OCI-LY7 (cell line): ENCODE measurements around the gene SLC25A17. TPM values are rescaled to one million over a fixed set of nuclear protein-coding genes. Genes with fewer than 3 reads are reported as not detected.

Experiments used
- BruUV-seq: library from RNA; stranded (reverse); fragments of 400-500 nt; replicated peaks from 2 replicates; lab custom pipeline; 2021; lab: Mats Ljungman, UMichigan
- CTCF ChIA-PET: fragments of 300-600 bp; sonication (Branson Sonifier 250); formaldehyde crosslinking; loops from one replicate; lab custom pipeline; 2022; ENCODE audit warnings: antibody characterized with exemption; ENCODE audit not compliant: unreplicated experiment; lab: Charles Lee
- POLR2A ChIA-PET: fragments of 300-600 bp; sonication (Branson Sonifier 250); formaldehyde crosslinking; loops from one replicate; lab custom pipeline; 2022; ENCODE audit warnings: antibody characterized with exemption; lab: Charles Lee
- DNase-seq: peaks from one replicate; pipeline ENCODE4 v3.0.0-alpha.2; 2015; ENCODE audit warnings: low spot score
- H2AFZ ChIP-seq: fragments of 200-600 bp; sonication (generic), shearing (Covaris generic); 2 replicates; pipeline ENCODE4 v1.6.1; 2014; ENCODE audit warnings: mild to moderate bottlenecking, antibody characterized with exemption, low read length, moderate library complexity
- H3K27ac ChIP-seq: fragments of 200-600 bp; sonication (generic); 2 replicates; pipeline ENCODE4 v1.5.1; 2014; ENCODE audit warnings: mixed run types, low read depth, mild to moderate bottlenecking, moderate library complexity, low read length, inconsistent platforms; ENCODE audit not compliant: poor library complexity, severe bottlenecking
- H3K36me3 ChIP-seq: fragments of 200-600 bp; sonication (generic); 2 replicates; pipeline ENCODE4 v1.6.1; 2014; ENCODE audit warnings: mild to moderate bottlenecking, antibody characterized with exemption, low read length, moderate library complexity, mixed read lengths; ENCODE audit not compliant: insufficient read depth
- H3K4me1 ChIP-seq: fragments of 200-600 bp; sonication (generic); 2 replicates; pipeline ENCODE4 v1.5.1; 2014; ENCODE audit warnings: mild to moderate bottlenecking, low read length; ENCODE audit not compliant: insufficient read depth, poor library complexity, severe bottlenecking
- H3K4me2 ChIP-seq: fragments of 200-600 bp; sonication (generic); 2 replicates; pipeline ENCODE4 v1.6.1; 2014; ENCODE audit warnings: mild to moderate bottlenecking, low read length
- H3K4me3 ChIP-seq: fragments of 200-600 bp; sonication (generic); 2 replicates; pipeline ENCODE4 v1.5.1; 2014; ENCODE audit warnings: mild to moderate bottlenecking, low read depth, low read length; ENCODE audit not compliant: poor library complexity, severe bottlenecking
- H3K79me2 ChIP-seq: fragments of 200-600 bp; sonication (generic); 2 replicates; pipeline ENCODE4 v1.6.1; 2016; ENCODE audit warnings: low read depth, mild to moderate bottlenecking, low read length, moderate library complexity, mixed read lengths; ENCODE audit not compliant: insufficient read depth
- H3K9me2 ChIP-seq: fragments of 200-600 bp; sonication (generic); 2 replicates; pipeline ENCODE4 v1.6.1; 2016; ENCODE audit warnings: mild to moderate bottlenecking, low read length, mixed read lengths; ENCODE audit not compliant: insufficient read depth
- H3K9me3 ChIP-seq: fragments of 200-600 bp; sonication (generic); 2 replicates; pipeline ENCODE4 v1.6.1; 2014; ENCODE audit warnings: mild to moderate bottlenecking, mixed run types, low read length, mixed read lengths
- H4K20me1 ChIP-seq: fragments of 200-600 bp; sonication (generic); 2 replicates; pipeline ENCODE4 v1.6.1; 2014; ENCODE audit warnings: mild to moderate bottlenecking, antibody characterized with exemption, low read length, moderate library complexity, mixed read lengths; ENCODE audit not compliant: insufficient read depth
- CTCF ChIP-seq: fragments of 200-600 bp; sonication (generic); conservative IDR thresholded peaks from 2 replicates; pipeline ENCODE4 v1.5.1; 2014; ENCODE audit warnings: mild to moderate bottlenecking, antibody characterized with exemption, low read length, moderate library complexity, mixed read lengths
- EZH2phosphoT487 ChIP-seq: fragments of 200-600 bp; sonication (generic); IDR thresholded peaks from 2 replicates; pipeline ENCODE4 v1.6.1; 2018; ENCODE audit warnings: low read depth, borderline replicate concordance, mild to moderate bottlenecking, mixed run types, antibody characterized with exemption, low read length, moderate library complexity, mixed read lengths
- intact Hi-C: fragments of 100-400 bp; cut with micrococcal nuclease; formaldehyde crosslinking; loops from one replicate; pipeline ENCODE4 v1.10.0; 2022; ENCODE audit not compliant: unreplicated experiment
- total RNA-seq, 2 experiments: library from RNA; depleted of rRNA in 1 of 2; stranded (reverse); fragments of >200 nt in 1 of 2; shearing (Covaris generic) in 1 of 2; gene quantifications; 2 replicates each; pipeline ENCODE4 v1.2.3, GENCODE V29; 2014 to 2022

The SLC25A17 gene
- total RNA-seq, 2 experiments from 2014 or later: 25.9 to 37.9 TPM

GRCh38 chr22:40857309-40857855, 38.2 kb upstream of the SLC25A17 start:
- H2AFZ ChIP-seq: peak overlapping the region; percentile 87
- H3K9me3 ChIP-seq: no peaks in the 10 kb centered on the region
- ChIA-PET CTCF (interaction anchor here (0.6 to 1.1 kb wide), 2 partner anchors 10 to 133 kb away, joined by 3 read pairs; no protein-coding TSS in a partner anchor), POLR2A (interaction anchor here (0.9 to 2.4 kb wide), 7 partner anchors 10 to 52 kb away, joined by 3 to 12 read pairs (median 3); no protein-coding TSS in a partner anchor)
- peak overlapping the region; percentile 95 for H3K4me3 ChIP-seq
- intact Hi-C loops: loop anchor here (2.0 to 5.0 kb wide), 3 partner anchors 39 to 339 kb away; partner anchors contain the start of genes EP300 and SLC25A17
- peak overlapping the region; percentile 85 for H3K27ac ChIP-seq
- no peaks in the 10 kb centered on the region for H3K9me2 ChIP-seq
- H3K4me1 ChIP-seq: peaks cover 38% of the 10 kb centered on the region
- TSS peak; percentile 71 for BruUV-seq
- H3K4me2 ChIP-seq: peak overlapping the region; percentile 90
- TF ChIP-seq CTCF (no peak), EZH2phosphoT487 (no peak)
- peaks cover 87% of the 10 kb centered on the region for H3K79me2 ChIP-seq
- DNase-seq: no peak
- peaks cover 44% of the 10 kb centered on the region for H3K36me3 ChIP-seq
- H4K20me1 ChIP-seq: peaks cover 30% of the 10 kb centered on the region

- Histone ChIP-seq H3K4me3 (peak within 1 kb of the TSS; percentile 95), H2AFZ (peak within 1 kb of the TSS; percentile 87), H3K4me2 (peak within 1 kb of the TSS; percentile 90), H3K79me2 (peaks cover 93% of the 10 kb centered on the region), H4K20me1 (peaks cover 35% of the 10 kb centered on the region), H3K27ac (peak within 1 kb of the TSS; percentile 85), H3K9me2 (no peaks in the 10 kb centered on the region), H3K9me3 (no peaks in the 10 kb centered on the region), H3K4me1 (peaks cover 39% of the 10 kb centered on the region), H3K36me3 (peaks cover 44% of the 10 kb centered on the region)
- ChIA-PET CTCF (interaction anchor here (0.6 to 1.1 kb wide), 3 partner anchors 10 to 1457 kb away, joined by 3 to 5 read pairs (median 3); partner anchors contain the start of gene TAB1), POLR2A (interaction anchor here (0.6 to 2.4 kb wide), 8 partner anchors 10 to 443 kb away, joined by 3 to 12 read pairs (median 4); no protein-coding TSS in a partner anchor)
- BruUV-seq: no TSS peak
- intact Hi-C loops: loop anchor here (2.0 to 5.0 kb wide), 3 partner anchors 38 to 340 kb away; partner anchors contain the start of genes EP300 and SLC25A17
- TF ChIP-seq EZH2phosphoT487 (no peak), CTCF (peak; percentile 57; the same call in 1 of the 2 replicates)
- peak; percentile 96 for DNase-seq
Measured at GRCh38 chr22:40856513-40857308, 37.6 kb upstream of the SLC25A17 start, which contains the start of the genes ST13 and XPNPEP3. Gene ST13 (minus strand): TSS chr22:40856639. CDS start chr22:40856540, 99 bp downstream. Gene XPNPEP3 (plus strand): TSS chr22:40857148. CDS start chr22:40857182, 34 bp downstream.
